HepG2 (cell line): ENCODE measurements around the gene SUPT6H. TPM values are rescaled to one million over a fixed set of nuclear protein-coding genes. Genes with fewer than 3 reads are reported as not detected.

Experiments used
- CBX1 ChIP-seq: IDR thresholded peaks from one replicate; pipeline ENCODE4 v1.6.1; 2016; ENCODE audit warnings: antibody characterized with exemption, low read depth
- EZH2 ChIP-seq: conservative IDR thresholded peaks from 2 replicates; pipeline ENCODE4 v1.6.1; 2012; ENCODE audit warnings: mild to moderate bottlenecking, low read depth, low read length, moderate library complexity
- FOSL1 ChIP-seq: sonication (generic); formaldehyde crosslinking; IDR thresholded peaks from 2 replicates; pipeline ENCODE4 v1.9.0; 2021; ENCODE audit warnings: missing genetic modification reagents, borderline replicate concordance
- FOXK2 ChIP-seq: fragments of 450-650 bp; IDR thresholded peaks from 2 replicates; pipeline ENCODE4 v1.6.1; 2016
- HDAC1 ChIP-seq: sonication (generic); formaldehyde crosslinking; IDR thresholded peaks from 2 replicates; pipeline ENCODE4 v1.5.1; 2020; ENCODE audit warnings: mild to moderate bottlenecking, missing genetic modification reagents
- HDAC2 ChIP-seq: sonication (generic); formaldehyde crosslinking; IDR thresholded peaks from 2 replicates; pipeline ENCODE4 v1.4.0; 2020; ENCODE audit warnings: missing genetic modification reagents
- MYNN ChIP-seq: sonication (generic); formaldehyde crosslinking; IDR thresholded peaks from 2 replicates; pipeline ENCODE4 v1.4.0; 2020; ENCODE audit warnings: mild to moderate bottlenecking, low read depth, missing genetic modification reagents
- PAF1 ChIP-seq: IDR thresholded peaks from 2 replicates; pipeline ENCODE4 v1.6.1; 2016; ENCODE audit warnings: missing genetic modification reagents, missing compliant biosample characterization
- PHB2 ChIP-seq: fragments of 450-650 bp; IDR thresholded peaks from 2 replicates; pipeline ENCODE4 v1.6.1; 2018; ENCODE audit not compliant: partially characterized antibody
- RBM22 ChIP-seq: fragments of 200-400 bp; formaldehyde crosslinking; optimal IDR thresholded peaks from 2 replicates; pipeline ENCODE3; 2017; ENCODE audit warnings: mild to moderate bottlenecking, low read length, moderate library complexity
- REXO4 ChIP-seq: sonication (generic); formaldehyde crosslinking; IDR thresholded peaks from 2 replicates; pipeline ENCODE4 v1.8.0; 2022; ENCODE audit warnings: missing genetic modification reagents, mild to moderate bottlenecking, borderline replicate concordance
- SETDB1 ChIP-seq: sonication (generic); formaldehyde crosslinking; IDR thresholded peaks from 2 replicates; pipeline ENCODE4 v1.5.1; 2020; ENCODE audit warnings: missing genetic modification reagents, mild to moderate bottlenecking, borderline replicate concordance
- SP1 ChIP-seq, 2 experiments: fragments of 450-650 bp in 1 of 2; sonication (generic) in 1 of 2; formaldehyde crosslinking in 1 of 2; IDR thresholded peaks; 2 replicates each; pipeline versions ENCODE4 v1.4.0 to v1.6.1; 2016 to 2020; ENCODE audit warnings: missing genetic modification reagents in 1 of 2
- SP140L ChIP-seq: sonication (generic); formaldehyde crosslinking; IDR thresholded peaks from 2 replicates; pipeline ENCODE4 v1.4.0; 2020; ENCODE audit warnings: missing genetic modification reagents, borderline replicate concordance
- ZBTB7A ChIP-seq: sonication (generic); formaldehyde crosslinking; IDR thresholded peaks from 2 replicates; pipeline ENCODE4 v1.8.0; 2022; ENCODE audit warnings: mild to moderate bottlenecking, missing genetic modification reagents
- ZFP90 ChIP-seq: sonication (generic); formaldehyde crosslinking; IDR thresholded peaks from 2 replicates; pipeline ENCODE4 v1.8.0; 2022; ENCODE audit warnings: missing genetic modification reagents, mild to moderate bottlenecking, inconsistent platforms, borderline replicate concordance
- ZFP91 ChIP-seq: sonication (generic); formaldehyde crosslinking; IDR thresholded peaks from 2 replicates; pipeline ENCODE4 v1.9.0; 2022; ENCODE audit warnings: missing genetic modification reagents, mild to moderate bottlenecking, borderline replicate concordance
- ZNF160 ChIP-seq: sonication (generic); formaldehyde crosslinking; IDR thresholded peaks from 2 replicates; pipeline ENCODE4 v1.8.0; 2022; ENCODE audit warnings: mild to moderate bottlenecking, inconsistent platforms, missing genetic modification reagents
- ZNF530 ChIP-seq: sonication (generic); formaldehyde crosslinking; IDR thresholded peaks from 2 replicates; pipeline ENCODE4 v1.5.0; 2020; ENCODE audit warnings: low read depth, mild to moderate bottlenecking, missing genetic modification reagents
- ZNF562 ChIP-seq: sonication (generic); formaldehyde crosslinking; IDR thresholded peaks from 2 replicates; pipeline ENCODE4 v1.8.0; 2022; ENCODE audit warnings: missing genetic modification reagents, borderline replicate concordance
- ZNF746 ChIP-seq: sonication (generic); formaldehyde crosslinking; IDR thresholded peaks from 2 replicates; pipeline ENCODE4 v1.8.0; 2022; ENCODE audit warnings: mild to moderate bottlenecking, missing genetic modification reagents
- ZNF772 ChIP-seq: sonication (generic); formaldehyde crosslinking; IDR thresholded peaks from 2 replicates; pipeline ENCODE4 v1.5.0; 2020; ENCODE audit warnings: mild to moderate bottlenecking, missing genetic modification reagents
- ZNF83 ChIP-seq: sonication (generic); formaldehyde crosslinking; IDR thresholded peaks from 2 replicates; pipeline ENCODE4 v1.4.0; 2020; ENCODE audit warnings: missing genetic modification reagents, mild to moderate bottlenecking, borderline replicate concordance
- ZSCAN25 ChIP-seq: sonication (generic); formaldehyde crosslinking; IDR thresholded peaks from 2 replicates; pipeline ENCODE4 v1.8.0; 2022; ENCODE audit warnings: mild to moderate bottlenecking, missing genetic modification reagents
- polyA plus RNA-seq, 8 experiments: library from polyadenylated mRNA; depleted of rRNA in 3 of 8; stranded (reverse) in 7 of 8; unstranded in 1 of 8; fragments of >200 nt; fragmentation: Illumina TruSeq in 4 of 8; extraction: Trizol in 4 of 8; gene quantifications; 2 replicates each; pipeline versions ENCODE4 v1.2.1 to v1.2.3, GENCODE V29; 2011 to 2016; ENCODE audit warnings: low read depth in 4 of 8, missing spikeins in 1 of 8, mixed read lengths in 1 of 8; ENCODE audit not compliant: insufficient read depth in 1 of 8
- total RNA-seq, 5 experiments: library from RNA; depleted of rRNA; stranded (reverse); fragments of >200 nt; fragmentation: Illumina TruSeq; extraction: Trizol; gene quantifications; 2 replicates each; pipeline ENCODE4 v1.2.3, GENCODE V29; 2016; ENCODE audit warnings: low read depth in 1 of 5
- TF ChIP-seq, protein P1 (sequence below): sonication (generic); formaldehyde crosslinking; IDR thresholded peaks from 2 replicates; pipeline ENCODE4 v1.5.0; 2020; ENCODE audit warnings: mild to moderate bottlenecking, missing genetic modification reagents
- TF ChIP-seq, protein P2 (sequence below): IDR thresholded peaks from 2 replicates; pipeline ENCODE4 v1.6.1; 2016; ENCODE audit warnings: missing compliant biosample characterization, missing genetic modification reagents, borderline replicate concordance

Gene SUPT6H
- total and polyA plus RNA-seq, 2 of the 13 experiments (the other 11 are each of a cell fraction or from before 2014, with no cell fraction given): 32.7 to 39.9 TPM

- TF ChIP-seq SP1 (IDR thresholded peaks at IDR 0.05) (no peak), SP1 (CRISPR knock-in tag; IDR thresholded peaks at IDR 0.05) (peak; percentile 93), MYNN (CRISPR knock-in tag) (no peak), ZNF562 (CRISPR knock-in tag) (no peak), ZNF160 (CRISPR knock-in tag) (peak; percentile 56; the same call in 1 of the 2 replicates), ZSCAN25 (CRISPR knock-in tag) (peak; percentile 17), ZBTB7A (CRISPR knock-in tag) (0 out of 2 replicates have a peak, but pooled peaks have one; percentile 27), ZNF530 (CRISPR knock-in tag) (no peak), CBX1 (no peak), EZH2 (no peak), ZNF772 (0 out of 2 replicates have a peak, but pooled peaks have one; percentile 79), ZFP90 (no peak), HDAC2 (CRISPR knock-in tag) (peak; percentile 13; the same call in 1 of the 2 replicates), SETDB1 (no peak), FOXK2 (no peak), ZNF83 (peak; percentile 37; the same call in 1 of the 2 replicates), SP140L (CRISPR knock-in tag) (no peak), PHB2 (no peak), REXO4 (CRISPR knock-in tag) (no peak), ZFP91 (CRISPR knock-in tag) (peak; percentile 57; the same call in 1 of the 2 replicates), FOSL1 (CRISPR knock-in tag) (no peak), PAF1 (CRISPR knock-in tag) (no peak), HDAC1 (CRISPR knock-in tag) (peak; percentile 96), RBM22 (no peak), ZNF746 (CRISPR knock-in tag) (peak; percentile 75)
- TF ChIP-seq, protein P1, sequence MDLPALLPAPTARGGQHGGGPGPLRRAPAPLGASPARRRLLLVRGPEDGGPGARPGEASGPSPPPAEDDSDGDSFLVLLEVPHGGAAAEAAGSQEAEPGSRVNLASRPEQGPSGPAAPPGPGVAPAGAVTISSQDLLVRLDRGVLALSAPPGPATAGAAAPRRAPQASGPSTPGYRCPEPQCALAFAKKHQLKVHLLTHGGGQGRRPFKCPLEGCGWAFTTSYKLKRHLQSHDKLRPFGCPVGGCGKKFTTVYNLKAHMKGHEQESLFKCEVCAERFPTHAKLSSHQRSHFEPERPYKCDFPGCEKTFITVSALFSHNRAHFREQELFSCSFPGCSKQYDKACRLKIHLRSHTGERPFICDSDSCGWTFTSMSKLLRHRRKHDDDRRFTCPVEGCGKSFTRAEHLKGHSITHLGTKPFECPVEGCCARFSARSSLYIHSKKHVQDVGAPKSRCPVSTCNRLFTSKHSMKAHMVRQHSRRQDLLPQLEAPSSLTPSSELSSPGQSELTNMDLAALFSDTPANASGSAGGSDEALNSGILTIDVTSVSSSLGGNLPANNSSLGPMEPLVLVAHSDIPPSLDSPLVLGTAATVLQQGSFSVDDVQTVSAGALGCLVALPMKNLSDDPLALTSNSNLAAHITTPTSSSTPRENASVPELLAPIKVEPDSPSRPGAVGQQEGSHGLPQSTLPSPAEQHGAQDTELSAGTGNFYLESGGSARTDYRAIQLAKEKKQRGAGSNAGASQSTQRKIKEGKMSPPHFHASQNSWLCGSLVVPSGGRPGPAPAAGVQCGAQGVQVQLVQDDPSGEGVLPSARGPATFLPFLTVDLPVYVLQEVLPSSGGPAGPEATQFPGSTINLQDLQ (CRISPR knock-in tag): no peak
- TF ChIP-seq, protein P2, sequence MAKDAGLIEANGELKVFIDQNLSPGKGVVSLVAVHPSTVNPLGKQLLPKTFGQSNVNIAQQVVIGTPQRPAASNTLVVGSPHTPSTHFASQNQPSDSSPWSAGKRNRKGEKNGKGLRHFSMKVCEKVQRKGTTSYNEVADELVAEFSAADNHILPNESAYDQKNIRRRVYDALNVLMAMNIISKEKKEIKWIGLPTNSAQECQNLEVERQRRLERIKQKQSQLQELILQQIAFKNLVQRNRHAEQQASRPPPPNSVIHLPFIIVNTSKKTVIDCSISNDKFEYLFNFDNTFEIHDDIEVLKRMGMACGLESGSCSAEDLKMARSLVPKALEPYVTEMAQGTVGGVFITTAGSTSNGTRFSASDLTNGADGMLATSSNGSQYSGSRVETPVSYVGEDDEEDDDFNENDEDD (CRISPR knock-in tag): peak; percentile 89
Observed at GRCh38 chr17:28644787-28645575, 17.0 kb upstream of the SUPT6H start, which contains the start of gene BLTP2 (continued).
